Measurements from ENCODE around the gene PLA2G2F.
A peak's percentile ranks its signal among the peaks of the same experiment; 100 is the strongest.

The PLA2G2F gene

DNA sequence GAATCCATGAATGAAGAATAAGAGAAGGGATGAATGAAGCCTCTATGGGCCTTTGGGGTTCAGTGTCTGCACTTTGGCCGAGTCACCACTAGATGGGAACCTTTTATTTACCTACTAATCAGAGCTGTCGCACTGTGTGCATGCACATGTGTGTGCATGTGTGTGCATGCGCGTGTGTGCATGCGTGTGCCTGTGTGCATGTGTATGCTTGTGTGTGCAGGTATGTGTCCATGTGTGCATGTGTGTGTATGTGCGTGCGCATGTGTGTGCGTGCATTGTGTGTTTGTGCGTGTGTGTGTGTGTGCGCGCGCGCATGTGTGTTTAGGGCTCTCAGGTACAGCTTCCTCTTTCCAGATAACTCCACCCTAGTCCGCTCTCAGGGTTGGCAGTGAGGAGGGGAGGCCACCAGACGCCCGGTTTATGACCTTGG lies 26.4 kb downstream of the PLA2G2F start:
- H3K9ac ChIP-seq (ENCODE audit: low read length): no peak overlapping the region
- H3K27ac ChIP-seq (ENCODE audit: low read depth, low read length): no peak overlapping the region
- no peaks in the 10 kb centered on the region for H4K20me1 ChIP-seq (ENCODE audit: low read depth, low read length)
- TF ChIP-seq, protein P1, sequence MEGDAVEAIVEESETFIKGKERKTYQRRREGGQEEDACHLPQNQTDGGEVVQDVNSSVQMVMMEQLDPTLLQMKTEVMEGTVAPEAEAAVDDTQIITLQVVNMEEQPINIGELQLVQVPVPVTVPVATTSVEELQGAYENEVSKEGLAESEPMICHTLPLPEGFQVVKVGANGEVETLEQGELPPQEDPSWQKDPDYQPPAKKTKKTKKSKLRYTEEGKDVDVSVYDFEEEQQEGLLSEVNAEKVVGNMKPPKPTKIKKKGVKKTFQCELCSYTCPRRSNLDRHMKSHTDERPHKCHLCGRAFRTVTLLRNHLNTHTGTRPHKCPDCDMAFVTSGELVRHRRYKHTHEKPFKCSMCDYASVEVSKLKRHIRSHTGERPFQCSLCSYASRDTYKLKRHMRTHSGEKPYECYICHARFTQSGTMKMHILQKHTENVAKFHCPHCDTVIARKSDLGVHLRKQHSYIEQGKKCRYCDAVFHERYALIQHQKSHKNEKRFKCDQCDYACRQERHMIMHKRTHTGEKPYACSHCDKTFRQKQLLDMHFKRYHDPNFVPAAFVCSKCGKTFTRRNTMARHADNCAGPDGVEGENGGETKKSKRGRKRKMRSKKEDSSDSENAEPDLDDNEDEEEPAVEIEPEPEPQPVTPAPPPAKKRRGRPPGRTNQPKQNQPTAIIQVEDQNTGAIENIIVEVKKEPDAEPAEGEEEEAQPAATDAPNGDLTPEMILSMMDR (IDR thresholded peaks at IDR 0.05; ENCODE audit: insufficient read depth, low read length, poor library complexity, severe bottlenecking): peak; percentile 50
- TF ChIP-seq EZH2phosphoT487 (conservative IDR thresholded peaks at IDR 0.05; ENCODE audit: low read length): no peak
- H3K79me2 ChIP-seq (ENCODE audit: insufficient read depth, low read length): no peaks in the 10 kb centered on the region
- peaks cover 9% of the 10 kb centered on the region; the same call in 1 of the 2 replicates for H3K9me3 ChIP-seq (ENCODE audit: insufficient read depth, low read length)
- H3K4me3 ChIP-seq (ENCODE audit: insufficient read depth, low read length, poor library complexity, severe bottlenecking): no peak overlapping the region
- no peaks in the 10 kb centered on the region for H3F3A ChIP-seq (ENCODE audit: insufficient read depth)
- no peak overlapping the region for H3K4me2 ChIP-seq (ENCODE audit: low read depth, low read length, poor library complexity, severe bottlenecking)
- no peak overlapping the region for H2AFZ ChIP-seq (ENCODE audit: low read depth, low read length, severe bottlenecking)
- no peaks in the 10 kb centered on the region for H3K27me3 ChIP-seq (ENCODE audit: low read length)
- H3K9me2 ChIP-seq (replicated peaks; ENCODE audit: insufficient read depth, low read length): no peaks in the 10 kb centered on the region
- H3K36me3 ChIP-seq (ENCODE audit: low read length): no peaks in the 10 kb centered on the region

DNA sequence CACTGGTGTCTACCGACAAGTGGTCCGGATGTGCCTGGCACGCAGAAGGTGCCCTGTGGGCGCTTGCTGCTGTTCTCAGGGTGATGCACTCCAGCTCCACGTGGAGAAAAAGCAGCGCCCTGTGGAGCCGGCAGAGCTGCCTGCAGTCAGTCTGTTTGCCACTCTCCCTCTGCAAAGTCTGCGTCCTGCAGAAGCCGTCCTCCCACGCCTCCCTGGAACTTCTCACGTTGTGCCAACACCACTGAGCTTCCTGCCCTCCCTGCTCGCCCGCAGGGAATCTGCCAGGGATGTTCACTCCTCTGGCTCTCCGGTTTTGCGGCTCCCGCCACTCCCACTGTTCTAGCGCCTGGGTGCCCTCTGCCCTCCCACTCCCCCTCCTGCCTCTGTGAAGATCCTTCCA lies 26.9 kb downstream of the PLA2G2F start:
- H3K27me3 ChIP-seq (ENCODE audit: low read length): no peaks in the 10 kb centered on the region
- H3K4me3 ChIP-seq (ENCODE audit: insufficient read depth, low read length, poor library complexity, severe bottlenecking): no peak overlapping the region
- H3K9me3 ChIP-seq (ENCODE audit: insufficient read depth, low read length): peaks cover 4% of the 10 kb centered on the region; the same call in 1 of the 2 replicates
- TF ChIP-seq EZH2phosphoT487 (conservative IDR thresholded peaks at IDR 0.05; ENCODE audit: low read length): no peak
- TF ChIP-seq, protein P1 (IDR thresholded peaks at IDR 0.05; ENCODE audit: insufficient read depth, low read length, poor library complexity, severe bottlenecking): no peak
- H3K9me2 ChIP-seq (replicated peaks; ENCODE audit: insufficient read depth, low read length): no peaks in the 10 kb centered on the region
- no peak overlapping the region for H3K9ac ChIP-seq (ENCODE audit: low read length)
- H3F3A ChIP-seq (ENCODE audit: insufficient read depth): no peaks in the 10 kb centered on the region
- H3K27ac ChIP-seq (ENCODE audit: low read depth, low read length): no peak overlapping the region
- H3K36me3 ChIP-seq (ENCODE audit: low read length): no peaks in the 10 kb centered on the region
- no peaks in the 10 kb centered on the region for H3K79me2 ChIP-seq (ENCODE audit: insufficient read depth, low read length)
- H3K4me2 ChIP-seq (ENCODE audit: low read depth, low read length, poor library complexity, severe bottlenecking): no peak overlapping the region
- H4K20me1 ChIP-seq (ENCODE audit: low read depth, low read length): no peaks in the 10 kb centered on the region
- no peak overlapping the region for H2AFZ ChIP-seq (ENCODE audit: low read depth, low read length, severe bottlenecking)

DNA sequence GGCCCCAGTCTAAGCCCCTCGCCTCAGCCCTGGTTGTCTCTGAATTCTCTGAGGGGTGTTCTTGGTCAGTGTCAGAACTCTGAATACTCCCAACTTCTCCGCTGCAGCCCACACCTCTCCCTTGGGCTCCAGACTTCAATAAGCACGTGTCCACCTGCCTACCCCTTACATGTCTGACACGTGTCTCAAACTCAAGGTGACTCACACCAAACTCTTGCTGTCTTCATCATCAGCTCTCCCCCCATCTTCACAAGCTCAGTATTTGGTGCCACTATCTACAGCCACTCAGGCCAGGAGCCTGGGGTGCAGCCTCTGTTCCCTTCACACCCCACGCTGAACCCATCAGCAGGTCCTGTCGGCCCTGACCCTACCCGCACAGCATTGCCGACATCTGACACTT lies 28.0 kb downstream of the PLA2G2F start:
- no peaks in the 10 kb centered on the region for H4K20me1 ChIP-seq (ENCODE audit: low read depth, low read length)
- no peak overlapping the region for H3K27ac ChIP-seq (ENCODE audit: low read depth, low read length)
- no peaks in the 10 kb centered on the region for H3K36me3 ChIP-seq (ENCODE audit: low read length)
- H3K4me2 ChIP-seq (ENCODE audit: low read depth, low read length, poor library complexity, severe bottlenecking): no peak overlapping the region
- H3K79me2 ChIP-seq (ENCODE audit: insufficient read depth, low read length): no peaks in the 10 kb centered on the region
- no peaks in the 10 kb centered on the region for H3F3A ChIP-seq (ENCODE audit: insufficient read depth)
- no peak overlapping the region for H2AFZ ChIP-seq (ENCODE audit: low read depth, low read length, severe bottlenecking)
- H3K27me3 ChIP-seq (ENCODE audit: low read length): no peaks in the 10 kb centered on the region
- no peaks in the 10 kb centered on the region for H3K9me2 ChIP-seq (replicated peaks; ENCODE audit: insufficient read depth, low read length)
- TF ChIP-seq, protein P1 (IDR thresholded peaks at IDR 0.05; ENCODE audit: insufficient read depth, low read length, poor library complexity, severe bottlenecking): no peak
- TF ChIP-seq EZH2phosphoT487 (conservative IDR thresholded peaks at IDR 0.05; ENCODE audit: low read length): no peak
- H3K4me3 ChIP-seq (ENCODE audit: insufficient read depth, low read length, poor library complexity, severe bottlenecking): no peak overlapping the region
- H3K9ac ChIP-seq (ENCODE audit: low read length): no peak overlapping the region
- no peaks in the 10 kb centered on the region for H3K9me3 ChIP-seq (ENCODE audit: insufficient read depth, low read length)
